Activated naive CD8-positive, alpha-beta T cell treated with anti-CD3 and anti-CD28 coated beads, Interleukin-2, amount 50 U/mL, for 24 hours (primary cell): Measurements from ENCODE around the gene CPTP.

Source experiments
- ATAC-seq: fragments of 150-1000 bp; cut with Tn5 transposase; one replicate; pipeline ENCODE4 v1.10.0; 2021
- DNase-seq: peaks from one replicate; pipeline ENCODE4 v3.0.0; 2021
- H3K27ac Mint-ChIP-seq: one replicate; pipeline ENCODE4 v1.8.0; 2021; ENCODE audit warnings: mild to moderate bottlenecking, mixed read lengths
- H3K27me3 Mint-ChIP-seq: one replicate; pipeline ENCODE4 v1.8.0; 2021; ENCODE audit warnings: mixed read lengths
- H3K36me3 Mint-ChIP-seq: one replicate; pipeline ENCODE4 v1.8.0; 2021; ENCODE audit warnings: low read depth, mixed read lengths
- H3K4me1 Mint-ChIP-seq: one replicate; pipeline ENCODE4 v1.8.0; 2021; ENCODE audit warnings: mixed read lengths
- H3K4me3 Mint-ChIP-seq: one replicate; pipeline ENCODE4 v1.8.0; 2021; ENCODE audit warnings: mild to moderate bottlenecking, moderate library complexity, mixed read lengths
- H3K9me3 Mint-ChIP-seq: one replicate; pipeline ENCODE4 v1.8.0; 2021; ENCODE audit warnings: mixed read lengths

Gene CPTP

GRCh38 chr1:1297802-1298424 lies 26.7 kb upstream of the CPTP start:
- DNase-seq (no peak), ATAC-seq (no peak)
- Mint-ChIP-seq H3K27ac (no peak overlapping the region), H3K36me3 (no peaks in the 10 kb centered on the region), H3K27me3 (no peaks in the 10 kb centered on the region), H3K4me3 (no peak overlapping the region), H3K9me3 (no peaks in the 10 kb centered on the region), H3K4me1 (no peaks in the 10 kb centered on the region)

DNA sequence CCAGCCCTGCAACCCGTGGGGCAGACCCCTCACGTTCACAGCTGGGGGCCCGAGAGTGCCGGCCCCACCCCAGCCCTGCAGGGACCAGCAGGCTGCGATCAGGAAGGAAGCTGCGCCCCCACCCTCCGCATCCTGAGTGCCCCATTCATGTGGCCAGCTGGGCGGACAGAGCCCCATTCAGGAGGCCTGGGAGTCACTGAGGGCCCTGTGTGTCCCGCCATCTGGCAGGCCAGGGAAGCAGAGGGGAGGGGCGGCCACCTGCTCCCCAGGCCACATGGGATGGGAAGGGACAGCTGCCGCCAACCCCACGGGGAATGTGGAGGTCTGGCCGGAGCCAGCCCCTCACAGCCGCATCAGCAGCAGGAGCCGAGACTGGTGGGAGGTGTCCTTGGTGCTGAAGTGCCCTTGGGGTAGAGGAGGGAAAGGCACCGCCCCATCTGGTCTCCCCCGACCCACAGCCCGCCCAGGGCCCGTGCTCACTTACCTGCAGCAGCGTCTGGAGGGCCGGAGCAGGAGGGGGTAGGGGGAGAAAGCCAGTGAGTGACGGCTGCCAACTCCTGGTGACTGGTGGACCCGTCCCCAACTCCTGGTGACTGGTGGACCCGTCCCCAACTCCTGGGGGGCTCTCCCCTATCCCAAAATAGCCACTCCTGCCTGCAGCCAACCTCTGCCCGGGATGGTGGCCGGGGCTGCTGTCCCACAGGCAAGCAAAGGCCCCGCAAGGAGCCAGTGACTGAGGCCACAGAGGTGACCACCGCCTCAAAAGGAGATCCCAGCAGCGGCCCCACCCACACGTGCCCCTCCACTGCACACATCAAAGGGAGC lies 25.5 kb upstream of the CPTP start:
- H3K4me3 Mint-ChIP-seq = no peak overlapping the region
- H3K27ac Mint-ChIP-seq = no peak overlapping the region
- no peak for DNase-seq
- no peaks in the 10 kb centered on the region for H3K4me1 Mint-ChIP-seq
- H3K9me3 Mint-ChIP-seq = no peaks in the 10 kb centered on the region
- no peak for ATAC-seq
- no peaks in the 10 kb centered on the region for H3K27me3 Mint-ChIP-seq
- no peaks in the 10 kb centered on the region for H3K36me3 Mint-ChIP-seq

DNA sequence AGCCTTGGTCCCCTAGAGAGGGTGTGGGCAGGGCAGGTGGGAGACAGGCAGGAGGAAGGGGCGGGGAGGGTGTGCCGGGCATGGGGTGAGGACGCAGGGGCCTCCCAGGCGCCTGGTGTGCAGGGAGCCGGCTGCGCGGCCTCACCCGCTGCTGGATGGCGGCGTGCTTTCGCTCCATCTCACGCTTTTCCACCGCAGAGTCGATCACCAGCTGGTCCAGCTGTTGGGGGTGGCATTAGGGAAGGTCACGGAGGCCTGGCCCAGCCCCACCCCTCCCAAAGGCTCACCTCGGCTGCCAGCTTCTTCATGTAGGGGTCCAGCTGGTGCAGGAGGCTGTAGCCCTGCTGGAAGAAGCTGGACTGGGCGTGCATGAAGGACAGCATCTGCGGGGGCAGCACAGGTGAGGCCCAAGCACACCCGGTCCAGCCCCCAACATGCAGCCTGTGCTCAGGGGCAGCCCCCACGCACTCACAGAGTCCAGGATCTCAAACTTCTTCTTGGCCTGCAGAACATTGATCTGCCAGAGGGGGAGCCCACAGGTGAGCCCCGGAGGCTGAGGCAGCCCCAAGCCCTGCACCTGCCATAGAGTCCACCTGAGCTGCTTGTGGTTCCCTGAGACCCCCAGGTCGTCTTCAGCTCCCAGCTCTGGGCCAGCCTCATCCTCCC lies 24.8 kb upstream of the CPTP start:
- Mint-ChIP-seq H3K36me3 (no peaks in the 10 kb centered on the region), H3K27me3 (no peaks in the 10 kb centered on the region)
- DNase-seq = no peak

DNA sequence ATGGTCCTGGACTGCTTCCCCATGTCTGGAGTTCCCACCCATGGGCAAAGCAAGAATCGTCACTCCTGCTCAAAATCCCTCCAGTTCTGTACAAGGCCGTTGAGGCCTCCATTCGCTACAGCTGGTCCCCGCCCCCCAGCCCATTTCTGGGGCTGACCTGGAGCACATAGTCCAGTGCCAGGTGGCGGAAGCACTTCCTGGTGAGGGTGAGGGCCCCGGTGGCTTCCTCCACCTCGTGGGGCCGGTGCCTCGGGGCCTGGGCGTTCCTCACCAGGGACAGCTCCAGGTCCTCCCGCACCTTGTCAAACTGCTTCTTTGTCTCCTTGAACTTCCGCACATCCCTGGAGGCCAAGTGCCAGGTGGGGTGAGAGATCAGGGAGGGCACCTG lies 24.3 kb upstream of the CPTP start:
- Mint-ChIP-seq H3K4me3 (no peak overlapping the region), H3K27me3 (no peaks in the 10 kb centered on the region)

More for the DNA sequence above, 24.8 kb upstream of the CPTP start:
- Mint-ChIP-seq H3K27ac (no peak overlapping the region), H3K4me1 (peaks cover 2% of the 10 kb centered on the region), H3K9me3 (no peaks in the 10 kb centered on the region), H3K4me3 (no peak overlapping the region)
- peak; percentile 54 for ATAC-seq

DNA sequence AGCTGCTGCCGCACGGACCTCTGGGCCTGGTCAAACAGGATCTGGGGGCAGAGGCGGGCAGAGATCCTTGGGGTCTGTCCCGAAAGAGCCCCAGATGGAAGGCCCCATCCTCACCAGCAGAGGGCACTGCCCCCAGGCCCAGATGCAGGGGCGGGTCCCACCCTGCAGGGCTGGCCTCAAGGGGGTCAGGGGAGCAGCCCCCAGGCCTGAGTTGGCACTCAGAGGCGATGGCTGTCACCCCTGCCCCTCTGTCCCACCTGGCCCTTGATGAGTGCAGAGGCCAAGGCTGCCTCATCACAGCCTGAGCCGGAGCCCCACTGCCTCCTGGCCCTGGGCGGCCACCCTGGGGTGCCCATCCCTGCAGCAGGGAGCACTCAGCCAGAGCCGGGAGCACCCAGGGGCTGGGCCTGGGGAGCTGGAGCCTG lies 22.6 kb upstream of the CPTP start:
- DNase-seq (no peak), ATAC-seq (no peak)
- H3K27me3 Mint-ChIP-seq = no peaks in the 10 kb centered on the region
- H3K27ac Mint-ChIP-seq = no peak overlapping the region
- H3K4me1 Mint-ChIP-seq = peaks cover 21% of the 10 kb centered on the region
- H3K4me3 Mint-ChIP-seq = no peak overlapping the region
- H3K36me3 Mint-ChIP-seq = no peaks in the 10 kb centered on the region
- no peaks in the 10 kb centered on the region for H3K9me3 Mint-ChIP-seq

More for the DNA sequence above, 24.3 kb upstream of the CPTP start:
- ATAC-seq (no peak), DNase-seq (no peak)
- peaks cover 6% of the 10 kb centered on the region for H3K4me1 Mint-ChIP-seq
- H3K9me3 Mint-ChIP-seq = no peaks in the 10 kb centered on the region
- no peaks in the 10 kb centered on the region for H3K36me3 Mint-ChIP-seq
- H3K27ac Mint-ChIP-seq = no peak overlapping the region

DNA sequence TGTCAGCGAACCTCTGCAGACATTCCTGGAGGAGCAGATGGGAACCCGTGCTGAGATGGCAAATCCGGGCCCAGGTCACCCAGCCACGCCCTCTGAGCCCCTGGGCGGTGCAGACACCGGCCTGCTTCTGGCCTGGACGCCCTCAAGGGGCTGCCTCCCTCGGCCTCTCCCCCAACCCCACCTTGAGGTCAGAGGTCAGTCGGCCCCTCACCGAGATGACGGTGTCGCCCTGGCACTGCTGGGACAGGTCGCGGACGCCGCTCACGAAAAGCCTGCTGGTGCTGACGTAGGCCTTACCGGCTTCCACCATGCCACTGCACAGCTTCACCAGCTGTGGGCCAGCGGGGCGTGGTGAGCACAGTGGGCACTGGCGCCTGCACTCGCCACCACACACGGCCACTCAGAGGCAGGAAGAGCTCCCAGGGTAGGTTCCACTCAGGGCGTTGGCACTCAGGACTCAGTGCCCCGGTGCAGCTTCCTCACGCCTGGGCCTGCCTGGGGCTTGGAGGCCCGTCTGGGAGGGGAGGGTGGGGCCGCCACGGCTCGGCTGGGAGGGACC lies 21.6 kb upstream of the CPTP start:
- no peaks in the 10 kb centered on the region for H3K9me3 Mint-ChIP-seq
- no peak overlapping the region for H3K27ac Mint-ChIP-seq
- H3K27me3 Mint-ChIP-seq = no peaks in the 10 kb centered on the region
- no peak overlapping the region for H3K4me3 Mint-ChIP-seq
- no peak for DNase-seq
- H3K4me1 Mint-ChIP-seq = peaks cover 23% of the 10 kb centered on the region
- no peak for ATAC-seq
- no peaks in the 10 kb centered on the region for H3K36me3 Mint-ChIP-seq

GRCh38 chr1:1303736-1304135 lies 20.9 kb upstream of the CPTP start:
- Mint-ChIP-seq H3K27ac (no peak overlapping the region), H3K27me3 (no peaks in the 10 kb centered on the region), H3K36me3 (no peaks in the 10 kb centered on the region)

GRCh38 chr1:1304331-1305299 lies 20.0 kb upstream of the CPTP start:
- peaks cover 23% of the 10 kb centered on the region for H3K4me1 Mint-ChIP-seq
- no peaks in the 10 kb centered on the region for H3K9me3 Mint-ChIP-seq
- H3K4me3 Mint-ChIP-seq = peak overlapping the region; percentile 83
- H3K27me3 Mint-ChIP-seq = no peaks in the 10 kb centered on the region
- ATAC-seq (no peak), DNase-seq (no peak)
- no peak overlapping the region for H3K27ac Mint-ChIP-seq
- no peaks in the 10 kb centered on the region for H3K36me3 Mint-ChIP-seq

More at GRCh38 chr1:1303736-1304135, 20.9 kb upstream of the CPTP start:
- Mint-ChIP-seq H3K9me3 (no peaks in the 10 kb centered on the region), H3K4me3 (no peak overlapping the region), H3K4me1 (peaks cover 23% of the 10 kb centered on the region)
- no peak for ATAC-seq
- no peak for DNase-seq

- Mint-ChIP-seq H3K36me3 (no peaks in the 10 kb centered on the region), H3K4me1 (peaks cover 23% of the 10 kb centered on the region), H3K9me3 (no peaks in the 10 kb centered on the region), H3K27ac (peak overlapping the region; percentile 77), H3K27me3 (no peaks in the 10 kb centered on the region), H3K4me3 (peak overlapping the region; percentile 83)
- DNase-seq (peak; percentile 78), ATAC-seq (peak; percentile 45)
Measured at GRCh38 chr1:1305300-1306069, 19.1 kb upstream of the CPTP start.

GRCh38 chr1:1306070-1306660 lies 18.4 kb upstream of the CPTP start:
- H3K27ac Mint-ChIP-seq = peak overlapping the region; percentile 77
- no peak for ATAC-seq
- H3K27me3 Mint-ChIP-seq = no peaks in the 10 kb centered on the region
- no peaks in the 10 kb centered on the region for H3K9me3 Mint-ChIP-seq
- peak overlapping the region; percentile 83 for H3K4me3 Mint-ChIP-seq
- H3K36me3 Mint-ChIP-seq = no peaks in the 10 kb centered on the region
- peak; percentile 36 for DNase-seq
- peaks cover 23% of the 10 kb centered on the region for H3K4me1 Mint-ChIP-seq

DNA sequence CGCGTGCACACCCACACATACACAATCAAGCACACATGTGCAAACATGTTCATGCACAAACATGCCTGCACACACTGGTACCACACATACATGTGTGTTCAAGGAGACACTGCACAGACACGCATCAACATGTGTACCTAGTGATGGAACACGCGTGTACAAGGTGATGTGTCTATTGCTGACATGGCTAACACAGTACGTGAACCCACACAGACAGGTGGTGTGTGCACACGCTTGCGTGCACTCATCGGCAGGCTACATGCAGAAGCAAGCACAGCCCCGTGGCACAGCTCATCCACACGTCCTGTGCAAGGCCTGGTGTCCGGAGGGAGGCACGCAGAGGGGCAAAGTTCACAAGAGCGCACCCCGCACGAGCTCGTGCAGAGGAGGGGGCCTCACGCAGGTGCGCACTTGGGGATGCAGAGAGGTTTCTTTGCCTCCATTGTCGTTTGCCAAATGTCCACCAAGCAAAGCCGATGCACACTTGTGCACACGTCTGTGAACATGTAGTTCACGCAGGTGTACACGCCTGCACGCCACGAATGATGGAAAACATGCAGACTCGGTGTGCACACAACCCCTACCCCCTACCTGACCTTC lies 17.8 kb upstream of the CPTP start:
- Mint-ChIP-seq H3K27me3 (no peaks in the 10 kb centered on the region), H3K9me3 (no peaks in the 10 kb centered on the region), H3K4me3 (peak overlapping the region; percentile 83), H3K36me3 (no peaks in the 10 kb centered on the region), H3K4me1 (peaks cover 23% of the 10 kb centered on the region), H3K27ac (peak overlapping the region; percentile 42)
- ATAC-seq = no peak
- no peak for DNase-seq

- H3K4me1 Mint-ChIP-seq = peaks cover 23% of the 10 kb centered on the region
- no peaks in the 10 kb centered on the region for H3K9me3 Mint-ChIP-seq
- H3K27ac Mint-ChIP-seq = peak overlapping the region; percentile 42
- H3K36me3 Mint-ChIP-seq = no peaks in the 10 kb centered on the region
- peak overlapping the region; percentile 83 for H3K4me3 Mint-ChIP-seq
- DNase-seq (no peak), ATAC-seq (no peak)
- no peaks in the 10 kb centered on the region for H3K27me3 Mint-ChIP-seq
Measured at GRCh38 chr1:1307261-1307922, 17.2 kb upstream of the CPTP start.
